HCT116 (cell line): ENCODE data around the gene ZC3H7A. TPM values are rescaled to one million over a fixed set of nuclear protein-coding genes. Genes with fewer than 3 reads are reported as not detected.

Source experiments
- ATAC-seq: fragments of 200-7000 bp; cut with Tn5 transposase; 2 replicates; pipeline ENCODE4 v1.9.1; 2020; ENCODE audit warnings: mild to moderate bottlenecking, moderate library complexity
- BruUV-seq: library from RNA; stranded (reverse); fragments of 400-500 nt; replicated peaks from 2 replicates; lab custom pipeline; 2021; lab: Mats Ljungman, UMichigan
- CTCF ChIA-PET: fragments of 300-600 bp; sonication (Branson Sonifier 250); formaldehyde crosslinking; loops from one replicate; lab custom pipeline; 2021; ENCODE audit warnings: antibody characterized with exemption; lab: Charles Lee
- POLR2A ChIA-PET: fragments of 300-600, 350-600 bp; sonication (Branson Sonifier 250); formaldehyde crosslinking; loops from one replicate; lab custom pipeline; 2021; ENCODE audit warnings: antibody characterized with exemption; lab: Charles Lee
- RAD21 ChIA-PET, 2 experiments: fragments of 300-600 bp; sonication (Branson Sonifier 250); formaldehyde crosslinking; loops; one replicate each; lab custom pipeline; 2023; ENCODE audit warnings: low total read pairs in 2 of 2; ENCODE audit not compliant: uncharacterized antibody in 2 of 2, unreplicated experiment in 2 of 2, low non-redundant PET in 1 of 2; lab: Charles Lee
- DNase-seq: peaks from one replicate; pipeline ENCODE4 v3.0.0-alpha.2; 2010; ENCODE audit warnings: low read depth, low spot score
- H2AFZ ChIP-seq: fragments of 200-600 bp; shearing (Covaris generic), sonication (generic); 2 replicates; pipeline ENCODE4 v1.6.1; 2017; ENCODE audit warnings: low read depth, mixed run types, mixed read lengths, antibody characterized with exemption, low read length; ENCODE audit not compliant: poor library complexity, severe bottlenecking
- H3K27ac ChIP-seq: 2 replicates; pipeline ENCODE4 v1.5.1; 2012; ENCODE audit warnings: low read depth, low read length
- H3K27me3 ChIP-seq: fragments of 200-600 bp; sonication (generic); 2 replicates; pipeline ENCODE4 v1.6.1; 2016; ENCODE audit warnings: mixed run types, low read length, mixed read lengths; ENCODE audit not compliant: insufficient read depth
- H3K36me3 ChIP-seq, 2 experiments: fragments of 200-500 bp in 1 of 2; fragments of 200-600 bp in 1 of 2; sonication (Bioruptor generic) in 1 of 2; sonication (generic) in 1 of 2; 2 replicates each; pipeline versions ENCODE4 v1.5.1 to v1.6.1; 2014 to 2016; ENCODE audit warnings: low read length in 2 of 2, inconsistent platforms in 1 of 2, mixed read lengths in 1 of 2, mixed run types in 1 of 2; ENCODE audit not compliant: insufficient read depth in 2 of 2, control insufficient read depth in 1 of 2
- H3K4me1 ChIP-seq, 2 experiments: fragments of 200-600 bp in 1 of 2; sonication (generic) in 1 of 2; 2 replicates each; pipeline versions ENCODE4 v1.5.1 to v1.6.1; 2012 to 2017; ENCODE audit warnings: low read length in 2 of 2, inconsistent platforms in 1 of 2, mild to moderate bottlenecking in 1 of 2, mixed read lengths in 1 of 2, mixed run types in 1 of 2, moderate library complexity in 1 of 2; ENCODE audit not compliant: insufficient read depth in 2 of 2, control insufficient read depth in 1 of 2
- H3K4me2 ChIP-seq: fragments of 200-600 bp; sonication (generic); 2 replicates; pipeline ENCODE4 v1.6.1; 2017; ENCODE audit warnings: mixed run types, low read length, mixed read lengths
- H3K4me3 ChIP-seq, 2 experiments: fragments of 200-600 bp in 1 of 2; sonication (generic) in 1 of 2; replicated peaks in 1 of 2; 2 replicates each; pipeline ENCODE4 v1.5.1; 2011 to 2016; ENCODE audit warnings: low read length in 2 of 2, control low read depth in 1 of 2, low read depth in 1 of 2, mild to moderate bottlenecking in 1 of 2, mixed read lengths in 1 of 2, mixed run types in 1 of 2
- H3K79me2 ChIP-seq: fragments of 200-600 bp; sonication (generic); 2 replicates; pipeline ENCODE4 v1.6.1; 2017; ENCODE audit warnings: mild to moderate bottlenecking, mixed run types, low read length, moderate library complexity, mixed read lengths; ENCODE audit not compliant: insufficient read depth
- H3K9ac ChIP-seq: fragments of 200-600 bp; sonication (generic); 2 replicates; pipeline ENCODE4 v1.6.1; 2016; ENCODE audit warnings: low read length, mixed read lengths
- H3K9me2 ChIP-seq: fragments of 200-600 bp; sonication (generic), shearing (Covaris generic); 2 replicates; pipeline ENCODE4 v1.6.1; 2017; ENCODE audit warnings: mixed run types, mild to moderate bottlenecking, moderate library complexity; ENCODE audit not compliant: insufficient read depth
- H3K9me3 ChIP-seq, 2 experiments: fragments of 200-500 bp in 1 of 2; fragments of 200-600 bp in 1 of 2; sonication (Bioruptor generic) in 1 of 2; sonication (generic) in 1 of 2; 2 replicates each; pipeline ENCODE4 v1.6.1; 2014 to 2017; ENCODE audit warnings: low read length in 2 of 2, mixed read lengths in 2 of 2, inconsistent platforms in 1 of 2, low read depth in 1 of 2, mild to moderate bottlenecking in 1 of 2, mixed run types in 1 of 2, moderate library complexity in 1 of 2; ENCODE audit not compliant: control insufficient read depth in 1 of 2, insufficient read depth in 1 of 2
- H4K20me1 ChIP-seq: fragments of 200-600 bp; sonication (generic), shearing (Covaris generic); 2 replicates; pipeline ENCODE4 v1.6.1; 2017; ENCODE audit warnings: mixed run types, mild to moderate bottlenecking, moderate library complexity; ENCODE audit not compliant: insufficient read depth
- CBX3 ChIP-seq: IDR thresholded peaks from 2 replicates; pipeline ENCODE4 v1.6.1; 2012; ENCODE audit warnings: low read depth
- EGR1 ChIP-seq: IDR thresholded peaks from 2 replicates; pipeline ENCODE4 v1.6.1; 2012; ENCODE audit warnings: low read depth
- ELF1 ChIP-seq: IDR thresholded peaks from 2 replicates; pipeline ENCODE4 v1.6.1; 2012; ENCODE audit warnings: low read depth, borderline replicate concordance
- EZH2phosphoT487 ChIP-seq: fragments of 200-600 bp; IDR thresholded peaks from 2 replicates; pipeline ENCODE4 v1.6.1; 2018; ENCODE audit warnings: antibody characterized with exemption, borderline replicate concordance
- POLR2A ChIP-seq: IDR thresholded peaks from 2 replicates; pipeline ENCODE4 v1.7.0; 2011; ENCODE audit warnings: borderline replicate concordance; ENCODE audit not compliant: insufficient read depth, insufficient read length; ENCODE audit errors: extremely low read depth
- RAD21 ChIP-seq: IDR thresholded peaks from 2 replicates; pipeline ENCODE4 v1.6.1; 2012; ENCODE audit warnings: low read depth, mild to moderate bottlenecking
- SIN3A ChIP-seq: IDR thresholded peaks from 2 replicates; pipeline ENCODE4 v1.6.1; 2012; ENCODE audit warnings: low read depth
- SP1 ChIP-seq: IDR thresholded peaks from 2 replicates; pipeline ENCODE4 v1.6.1; 2012; ENCODE audit warnings: low read depth
- SRF ChIP-seq: IDR thresholded peaks from 2 replicates; pipeline ENCODE4 v1.6.1; 2012; ENCODE audit warnings: low read depth
- TCF7L2 ChIP-seq: IDR thresholded peaks from 2 replicates; pipeline ENCODE4 v1.7.0; 2011; ENCODE audit warnings: borderline replicate concordance, inconsistent platforms; ENCODE audit not compliant: insufficient read depth, insufficient read length; ENCODE audit errors: extremely low read depth
- ZFX ChIP-seq: fragments of 450-650 bp; IDR thresholded peaks from 2 replicates; pipeline ENCODE4 v1.6.1; 2017
- ZNF274 ChIP-seq: fragments of 200-500 bp; sonication (Bioruptor generic); IDR thresholded peaks from 2 replicates; pipeline ENCODE4 v1.6.1; 2014; ENCODE audit warnings: mild to moderate bottlenecking, low read depth, low read length, inconsistent platforms
- intact Hi-C: fragments of 100-400 bp; cut with micrococcal nuclease; formaldehyde crosslinking; loops from 2 replicates; pipeline ENCODE4 v1.10.0; 2022
- total RNA-seq: library from RNA; stranded (reverse); gene quantifications from one replicate; pipeline ENCODE4 v1.2.1, GENCODE V29; 2021; ENCODE audit not compliant: unreplicated experiment
- TF ChIP-seq, protein P1 (sequence below): IDR thresholded peaks from 2 replicates; pipeline ENCODE4 v1.6.1; 2012
- TF ChIP-seq, protein P2 (sequence below): IDR thresholded peaks from 2 replicates; pipeline ENCODE4 v1.6.1; 2012
- TF ChIP-seq, protein P3 (sequence below): IDR thresholded peaks from 2 replicates; pipeline ENCODE4 v1.6.1; 2011; ENCODE audit warnings: mild to moderate bottlenecking, low read length, moderate library complexity; ENCODE audit not compliant: insufficient replicate concordance; ENCODE audit errors: extremely low read depth

The ZC3H7A gene
- total RNA-seq, 1 experiment from 2014 or later = 33.4 TPM

DNA sequence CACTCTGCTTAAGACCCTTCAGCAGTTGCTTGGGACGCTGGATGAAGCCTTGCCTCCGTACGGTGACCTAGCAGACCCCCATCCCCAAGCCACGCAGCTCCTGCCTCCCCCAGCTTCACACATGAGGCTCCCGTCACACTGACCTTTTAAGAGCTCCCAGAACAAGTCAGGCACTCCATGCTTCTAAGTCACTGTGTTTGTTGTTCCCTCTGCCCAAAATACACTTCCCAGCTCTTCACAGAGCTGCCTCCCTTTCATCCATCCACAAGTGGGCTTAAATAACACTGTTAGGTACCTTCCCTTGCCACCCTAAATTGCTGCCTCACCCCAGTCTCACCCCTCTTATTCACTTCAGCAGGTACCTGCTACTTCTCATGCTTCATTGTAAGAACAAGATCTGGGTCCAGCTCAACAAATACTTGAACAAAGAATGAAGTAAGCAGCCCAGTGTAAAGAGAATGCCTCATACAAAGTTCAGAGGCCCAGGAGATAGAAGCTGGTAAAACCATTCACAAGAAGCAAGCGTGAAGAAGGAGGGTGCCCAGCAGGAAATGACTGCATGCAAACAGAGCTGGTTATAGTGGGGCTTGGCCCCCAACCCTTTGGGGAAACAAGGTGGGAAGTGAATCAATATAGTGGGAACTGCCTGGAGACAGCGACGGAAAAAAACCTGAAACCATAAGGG, 5.8 kb downstream of the ZC3H7A start:
- Histone ChIP-seq H3K9me2 (no peaks in the 10 kb centered on the region), H3K27ac (no peak overlapping the region), H3K36me3 (0 out of 4 replicates have a peak, but pooled peaks cover 0 to 9% of the 10 kb centered on the region in 2 experiments)
- ATAC-seq = no peak
- no peak for TF ChIP-seq ZNF274
- TF ChIP-seq, protein P1, sequence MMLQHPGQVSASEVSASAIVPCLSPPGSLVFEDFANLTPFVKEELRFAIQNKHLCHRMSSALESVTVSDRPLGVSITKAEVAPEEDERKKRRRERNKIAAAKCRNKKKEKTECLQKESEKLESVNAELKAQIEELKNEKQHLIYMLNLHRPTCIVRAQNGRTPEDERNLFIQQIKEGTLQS = no peak
- no peak for TF ChIP-seq EGR1
- TF ChIP-seq ELF1 = no peak
- TF ChIP-seq, all 23 proteins: peak for 0
- Histone ChIP-seq H3K27me3 (no peaks in the 10 kb centered on the region), H3K4me1 (peaks cover 0 to 8% of the 10 kb centered on the region in 2 experiments; a peak in 1 of 4 replicates), H3K79me2 (peaks cover 96% of the 10 kb centered on the region), H3K4me3 (no peak overlapping the region), H3K4me2 (no peak overlapping the region), H3K9me3 (no peaks in the 10 kb centered on the region), H2AFZ (no peak overlapping the region), H4K20me1 (peaks cover 3% of the 10 kb centered on the region; the same call in 1 of the 2 replicates), H3K9ac (no peak overlapping the region)
- ChIA-PET CTCF (no interaction called here), POLR2A (no interaction called here), RAD21 (interaction anchor here in 1 of 2 experiments (0.7 kb wide), 1 partner anchor 91 kb away, joined by 3 read pairs; no protein-coding TSS in a partner anchor)
- no peak for DNase-seq
- intact Hi-C loops = no loop called here
- BruUV-seq = no TSS peak

DNA sequence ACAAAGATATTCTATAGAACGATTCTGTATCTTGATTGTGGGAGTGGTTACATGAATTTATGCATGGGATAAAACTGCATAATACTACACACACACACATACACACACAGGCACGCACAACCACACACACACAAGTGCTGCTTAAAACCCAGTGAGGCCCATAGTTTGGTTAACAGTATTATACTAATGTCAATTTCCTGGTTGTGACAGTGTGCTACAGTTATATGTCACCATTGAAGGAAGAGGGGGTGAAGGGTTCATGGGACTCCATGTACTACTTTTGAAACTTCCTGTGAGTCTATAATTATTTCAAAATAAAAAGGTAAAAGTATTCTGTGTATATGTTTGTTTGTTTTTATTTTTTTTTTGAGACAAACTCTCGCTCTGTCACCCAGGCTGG, 8.1 kb downstream of the ZC3H7A start:
- CTCF ChIA-PET = no interaction called here
- Histone ChIP-seq H3K27ac (no peak overlapping the region), H2AFZ (no peak overlapping the region), H3K9ac (no peak overlapping the region), H3K27me3 (no peaks in the 10 kb centered on the region), H3K9me2 (no peaks in the 10 kb centered on the region), H3K4me1 (peaks cover 1 to 2% of the 10 kb centered on the region in 2 experiments; a peak in 3 of 4 replicates), H3K36me3 (0 out of 4 replicates have a peak, but pooled peaks cover 0 to 9% of the 10 kb centered on the region in 2 experiments), H3K4me3 (no peak overlapping the region), H3K9me3 (no peaks in the 10 kb centered on the region), H3K79me2 (peaks cover 89% of the 10 kb centered on the region), H3K4me2 (no peak overlapping the region), H4K20me1 (peaks cover 3% of the 10 kb centered on the region; the same call in 1 of the 2 replicates)
- no TSS peak for BruUV-seq
- intact Hi-C loops = no loop called here
- RAD21 ChIA-PET = no interaction called here
- ATAC-seq = no peak
- DNase-seq = no peak
- POLR2A ChIA-PET = no interaction called here
- TF ChIP-seq EZH2phosphoT487 = no peak
- TF ChIP-seq ZFX = no peak
- TF ChIP-seq SRF = no peak
- no peak for TF ChIP-seq EGR1
- no peak for TF ChIP-seq ZNF274
- no peak for TF ChIP-seq SP1
- no peak for TF ChIP-seq CBX3
- TF ChIP-seq, protein P2, sequence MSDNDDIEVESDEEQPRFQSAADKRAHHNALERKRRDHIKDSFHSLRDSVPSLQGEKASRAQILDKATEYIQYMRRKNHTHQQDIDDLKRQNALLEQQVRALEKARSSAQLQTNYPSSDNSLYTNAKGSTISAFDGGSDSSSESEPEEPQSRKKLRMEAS = no peak
- TF ChIP-seq TCF7L2 = no peak
- no peak for TF ChIP-seq POLR2A
- TF ChIP-seq ELF1 = no peak
- TF ChIP-seq, protein P1 = no peak
- TF ChIP-seq SIN3A = no peak
- TF ChIP-seq, protein P3, sequence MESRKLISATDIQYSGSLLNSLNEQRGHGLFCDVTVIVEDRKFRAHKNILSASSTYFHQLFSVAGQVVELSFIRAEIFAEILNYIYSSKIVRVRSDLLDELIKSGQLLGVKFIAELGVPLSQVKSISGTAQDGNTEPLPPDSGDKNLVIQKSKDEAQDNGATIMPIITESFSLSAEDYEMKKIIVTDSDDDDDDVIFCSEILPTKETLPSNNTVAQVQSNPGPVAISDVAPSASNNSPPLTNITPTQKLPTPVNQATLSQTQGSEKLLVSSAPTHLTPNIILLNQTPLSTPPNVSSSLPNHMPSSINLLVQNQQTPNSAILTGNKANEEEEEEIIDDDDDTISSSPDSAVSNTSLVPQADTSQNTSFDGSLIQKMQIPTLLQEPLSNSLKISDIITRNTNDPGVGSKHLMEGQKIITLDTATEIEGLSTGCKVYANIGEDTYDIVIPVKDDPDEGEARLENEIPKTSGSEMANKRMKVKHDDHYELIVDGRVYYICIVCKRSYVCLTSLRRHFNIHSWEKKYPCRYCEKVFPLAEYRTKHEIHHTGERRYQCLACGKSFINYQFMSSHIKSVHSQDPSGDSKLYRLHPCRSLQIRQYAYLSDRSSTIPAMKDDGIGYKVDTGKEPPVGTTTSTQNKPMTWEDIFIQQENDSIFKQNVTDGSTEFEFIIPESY = no peak
- no peak for TF ChIP-seq RAD21
